ENCODE data around the gene FBRSL1.

Gene FBRSL1

GRCh38 chr12:132534076-132534475 is 44.1 kb downstream of the FBRSL1 start:
- TF ChIP-seq CTCF (IDR thresholded peaks at IDR 0.05; ENCODE audit: borderline replicate concordance, control extremely low read depth, extremely low read depth, insufficient read depth, missing control alignments), result no peak
- in situ Hi-C loops (cut with MboI; ENCODE audit: low sequenced_read_pairs, unreplicated experiment), result no loop called here
- no peak for DNase-seq (ENCODE audit: low spot score)

- no peak for TF ChIP-seq CTCF (IDR thresholded peaks at IDR 0.05; ENCODE audit: borderline replicate concordance, control extremely low read depth, extremely low read depth, insufficient read depth, missing control alignments)
- no peak for DNase-seq (ENCODE audit: low spot score)
- in situ Hi-C loops (cut with MboI; ENCODE audit: low sequenced_read_pairs, unreplicated experiment), result no loop called here
Observed at GRCh38 chr12:132535019-132535418, 45.1 kb downstream of the FBRSL1 start.

GRCh38 chr12:132536102-132536876 is 46.3 kb downstream of the FBRSL1 start:
- TF ChIP-seq CTCF (IDR thresholded peaks at IDR 0.05; ENCODE audit: borderline replicate concordance, control extremely low read depth, extremely low read depth, insufficient read depth, missing control alignments), result no peak
- in situ Hi-C loops (cut with MboI; ENCODE audit: low sequenced_read_pairs, unreplicated experiment), result no loop called here
- DNase-seq (ENCODE audit: low spot score), result no peak

- no peak for DNase-seq (ENCODE audit: low spot score)
- TF ChIP-seq CTCF (IDR thresholded peaks at IDR 0.05; ENCODE audit: borderline replicate concordance, control extremely low read depth, extremely low read depth, insufficient read depth, missing control alignments), result no peak
- in situ Hi-C loops (cut with MboI; ENCODE audit: low sequenced_read_pairs, unreplicated experiment), result no loop called here
Observed at GRCh38 chr12:132537049-132537448, 47.1 kb downstream of the FBRSL1 start.

- no peak for DNase-seq (ENCODE audit: low spot score)
- no peak for TF ChIP-seq CTCF (IDR thresholded peaks at IDR 0.05; ENCODE audit: borderline replicate concordance, control extremely low read depth, extremely low read depth, insufficient read depth, missing control alignments)
- in situ Hi-C loops (cut with MboI; ENCODE audit: low sequenced_read_pairs, unreplicated experiment), result no loop called here
Observed at GRCh38 chr12:132537836-132538662, 48.1 kb downstream of the FBRSL1 start.

- no peak for TF ChIP-seq CTCF (IDR thresholded peaks at IDR 0.05; ENCODE audit: borderline replicate concordance, control extremely low read depth, extremely low read depth, insufficient read depth, missing control alignments)
- no peak for DNase-seq (ENCODE audit: low spot score)
- in situ Hi-C loops (cut with MboI; ENCODE audit: low sequenced_read_pairs, unreplicated experiment), result no loop called here
Observed at GRCh38 chr12:132538663-132538990, 48.7 kb downstream of the FBRSL1 start.
